Medulla oblongata (tissue), 1 donor: ENCODE data around the gene TBC1D32.
"Not testable (repeated sequence)": the region's sequence is repeated elsewhere in the genome, so short reads cannot be mapped to it uniquely, and the experiment has no call there.

ENCODE experiments used
- DNase-seq: peaks from one replicate; pipeline ENCODE4 v3.0.0-alpha.2; 2015; ENCODE audit errors: extremely low spot score

TBC1D32 gene

DNA sequence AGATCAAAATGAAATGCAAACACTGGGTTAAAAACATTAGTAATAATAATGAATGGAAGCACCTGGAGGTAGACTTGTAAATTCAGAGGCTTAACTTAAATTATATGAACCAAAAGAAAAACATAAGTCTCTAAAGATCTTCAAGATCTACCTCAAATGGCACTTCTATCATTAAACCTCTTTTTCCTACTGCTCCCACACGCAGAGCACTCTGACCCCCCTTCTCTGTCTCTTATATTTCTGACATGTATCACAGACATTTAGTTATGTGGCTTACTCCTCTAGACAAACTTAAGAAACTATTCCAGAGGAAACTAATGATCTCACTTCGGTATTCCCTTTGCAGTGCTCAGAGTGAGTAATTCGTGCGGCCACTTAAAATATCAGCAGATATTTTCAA is 1.1 kb downstream of the TBC1D32 start:
- DNase-seq: no peak

GRCh38 chr6:121330516-121330915 is 3.8 kb downstream of the TBC1D32 start:
- DNase-seq: no peak

DNA sequence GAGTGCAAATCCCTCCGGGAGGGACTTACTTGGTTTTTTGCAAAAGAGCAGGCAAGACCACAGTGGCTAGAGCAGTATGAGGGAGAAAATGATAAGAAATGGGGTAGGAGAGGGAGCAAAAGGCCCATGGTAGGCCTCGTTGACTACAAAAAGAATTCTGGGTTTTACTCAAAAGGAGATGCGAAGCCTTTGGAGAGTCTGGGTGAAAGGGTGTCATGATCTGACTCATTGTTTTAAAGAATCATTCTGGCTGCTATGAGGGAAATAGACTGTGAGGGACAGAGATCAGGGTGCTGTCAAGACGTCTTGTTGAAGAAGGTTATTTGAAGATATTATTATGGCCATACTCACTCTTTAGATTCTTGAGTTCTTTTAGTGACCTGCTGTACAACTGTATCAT is 13.0 kb downstream of the TBC1D32 start:
- DNase-seq: no peak

- DNase-seq: no peak
Observed at GRCh38 chr6:121319603-121320002, 14.7 kb downstream of the TBC1D32 start.

- peak; percentile 32 for DNase-seq
Observed at GRCh38 chr6:121319112-121319553, 15.1 kb downstream of the TBC1D32 start.

DNA sequence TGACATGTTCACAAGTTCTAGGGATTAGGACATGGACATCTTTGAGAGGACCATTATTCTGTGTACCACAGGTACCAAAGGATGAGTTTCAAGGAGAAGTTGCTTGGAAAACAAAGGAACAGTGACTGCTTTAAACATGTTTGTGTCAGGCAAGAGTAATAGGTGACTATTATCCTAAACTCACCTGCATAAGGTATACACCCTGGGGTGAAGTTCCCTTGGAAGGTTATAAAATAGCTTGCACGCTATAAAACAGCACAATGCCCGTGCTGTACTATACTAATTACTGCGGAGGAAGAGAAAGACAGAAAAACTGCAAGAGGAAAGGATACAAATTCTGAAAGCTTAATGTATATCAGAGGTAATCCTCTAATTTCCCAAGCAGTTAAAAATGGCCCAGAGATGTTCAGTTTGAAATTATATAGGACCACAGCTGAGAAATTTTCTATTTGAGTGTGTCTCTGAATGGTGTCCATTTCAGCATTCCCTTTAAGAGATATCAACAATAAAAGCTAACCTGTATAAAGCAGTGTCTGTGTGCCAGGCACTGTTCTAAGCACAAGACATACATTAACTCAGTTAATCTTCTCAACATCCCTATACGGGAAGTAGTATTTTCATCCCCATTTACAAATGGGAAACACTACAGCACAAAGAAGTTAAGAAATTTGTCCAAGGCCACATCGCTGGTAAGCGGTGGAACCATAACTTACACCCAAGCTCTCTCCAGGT is 19.7 kb downstream of the TBC1D32 start:
- DNase-seq: no peak

- not testable (repeated sequence) for DNase-seq
Observed at GRCh38 chr6:121311814-121312213, 22.5 kb downstream of the TBC1D32 start.

DNA sequence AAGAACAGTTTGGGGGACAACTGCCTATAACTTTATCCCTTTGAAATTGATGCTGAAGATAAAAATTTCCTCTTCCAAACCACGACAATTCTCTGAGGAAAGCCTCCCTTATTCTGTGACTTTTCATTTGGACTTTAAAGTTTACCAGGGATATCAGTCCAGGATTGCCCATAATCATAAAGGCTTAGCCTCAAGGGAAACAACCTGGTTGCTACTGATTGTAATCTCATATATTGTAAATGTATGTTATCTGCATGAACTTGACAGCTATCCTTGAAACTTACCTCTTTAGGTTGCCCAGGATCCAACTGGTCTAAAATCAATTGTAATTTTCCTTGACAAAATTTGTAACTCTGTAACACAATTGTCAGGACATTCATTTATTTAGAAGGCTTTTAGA is 23.8 kb downstream of the TBC1D32 start:
- DNase-seq: no peak

DNA sequence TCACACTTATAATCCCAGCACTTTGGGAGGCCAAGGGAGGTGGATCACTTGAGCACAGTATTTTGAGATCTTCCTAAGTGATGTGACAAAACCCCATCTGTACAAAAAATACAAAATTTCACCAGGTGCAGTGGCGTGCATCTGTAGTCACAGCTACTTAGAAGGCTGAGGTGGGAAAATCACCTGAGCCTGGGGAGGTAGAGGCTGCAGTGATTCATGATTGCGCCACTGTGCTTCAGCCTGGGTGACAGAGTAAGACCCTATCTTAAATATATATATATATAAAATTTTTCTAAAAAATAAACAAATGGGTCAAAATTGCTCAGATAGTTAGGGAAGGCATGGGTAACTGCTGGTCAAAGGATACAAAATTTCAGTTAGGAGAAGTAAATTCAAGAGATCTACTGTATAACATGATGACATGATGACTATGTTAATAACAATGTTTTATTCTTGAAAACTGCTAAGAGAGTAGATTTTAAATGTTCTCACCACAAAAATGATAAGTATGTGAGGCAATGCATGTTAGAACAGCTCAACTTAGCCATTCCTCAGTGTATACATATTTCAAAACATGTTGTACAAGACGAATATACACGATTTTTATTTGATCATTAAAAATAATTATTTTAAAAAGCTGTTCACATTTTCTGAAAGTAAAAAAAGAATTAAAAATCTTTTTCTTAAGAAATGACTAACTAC is 24.4 kb downstream of the TBC1D32 start:
- DNase-seq: no peak

DNA sequence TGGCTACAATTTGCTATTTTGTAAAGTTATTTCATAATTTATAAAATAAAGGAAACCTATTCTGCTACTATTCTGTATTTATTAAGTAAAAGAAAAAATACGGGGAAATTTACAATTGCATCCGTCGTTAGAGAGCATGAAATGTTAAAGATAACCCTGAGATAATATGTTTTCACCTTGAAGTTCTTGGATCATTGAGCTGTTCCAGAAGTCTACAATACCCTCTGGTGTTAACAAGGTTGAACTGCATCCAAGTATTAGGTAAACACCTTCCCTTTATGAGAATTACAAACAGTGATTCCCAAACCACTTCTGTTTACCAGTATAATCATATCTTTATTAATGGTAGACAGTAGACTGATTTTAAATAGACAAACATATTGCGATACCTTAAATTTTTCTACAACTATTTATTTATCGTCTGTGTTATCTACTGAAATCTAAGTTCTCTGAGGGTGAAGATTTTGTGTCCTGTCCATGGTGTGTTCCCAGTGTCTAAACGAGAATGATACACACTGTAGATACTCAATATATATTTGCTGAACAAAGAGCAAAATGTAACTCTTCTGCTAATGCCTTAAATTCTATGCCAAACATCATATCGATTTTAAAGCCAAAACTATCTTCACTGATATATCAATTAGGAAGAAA is 28.2 kb downstream of the TBC1D32 start:
- DNase-seq: peak; percentile 13

DNA sequence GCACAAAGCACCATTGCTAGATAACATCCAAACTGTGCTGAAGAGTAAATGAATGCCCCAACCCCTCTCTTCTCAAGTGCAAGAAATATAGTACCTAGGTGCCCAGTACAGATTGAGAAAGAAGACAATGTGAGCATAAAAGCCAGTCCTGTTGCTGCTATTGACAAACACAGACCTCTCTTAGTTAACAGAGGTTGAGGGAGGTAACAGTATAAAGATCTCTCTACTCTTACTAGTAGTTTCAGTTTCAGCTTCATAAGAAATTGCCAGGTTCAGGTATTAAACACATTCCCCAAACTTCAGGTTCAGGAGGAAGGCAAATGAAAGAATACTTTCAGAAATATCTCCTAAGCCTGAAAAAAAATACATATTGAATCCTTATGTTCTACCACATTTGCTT is 31.4 kb downstream of the TBC1D32 start:
- DNase-seq: no peak

DNA sequence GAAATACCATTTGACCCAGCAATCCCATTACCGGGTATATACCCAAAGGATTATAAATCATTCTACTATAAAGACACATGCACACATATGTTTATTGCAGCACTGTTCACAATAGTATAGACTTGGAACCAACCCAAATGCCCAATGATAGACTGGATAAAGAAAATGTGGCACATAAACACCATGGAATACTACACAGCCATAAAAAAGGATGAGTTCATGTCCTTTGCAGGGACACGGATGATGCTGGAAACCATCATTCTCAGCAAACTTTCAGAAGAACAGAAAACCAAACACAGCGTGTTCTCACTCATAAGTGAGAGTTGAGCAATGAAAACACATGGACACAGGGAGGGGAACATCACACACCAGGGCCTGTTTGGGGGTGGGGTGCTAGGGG is 33.1 kb downstream of the TBC1D32 start:
- not testable (repeated sequence) for DNase-seq

DNA sequence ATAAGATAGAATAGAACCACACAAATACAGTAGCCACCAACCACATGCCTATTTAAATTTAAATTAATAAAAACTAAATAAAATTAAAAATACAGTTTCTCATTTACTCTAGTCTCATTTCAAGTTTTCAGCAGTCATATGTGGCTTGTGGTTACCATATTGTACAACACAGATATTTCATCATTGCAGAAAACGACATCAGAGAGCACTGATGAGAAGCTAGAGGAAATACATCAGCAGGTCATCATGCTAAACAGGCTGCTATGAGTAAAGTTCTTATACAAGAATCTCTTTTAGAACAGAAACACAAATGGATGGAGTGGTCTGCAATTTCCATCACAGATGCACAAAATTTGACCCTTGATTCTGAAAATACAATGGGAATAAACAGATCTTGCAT is 36.6 kb downstream of the TBC1D32 start:
- DNase-seq: no peak

- no peak for DNase-seq
Observed at GRCh38 chr6:121285041-121285440, 49.2 kb downstream of the TBC1D32 start.

- no peak for DNase-seq
Observed at GRCh38 chr6:121274666-121275295, 59.5 kb downstream of the TBC1D32 start.

DNA sequence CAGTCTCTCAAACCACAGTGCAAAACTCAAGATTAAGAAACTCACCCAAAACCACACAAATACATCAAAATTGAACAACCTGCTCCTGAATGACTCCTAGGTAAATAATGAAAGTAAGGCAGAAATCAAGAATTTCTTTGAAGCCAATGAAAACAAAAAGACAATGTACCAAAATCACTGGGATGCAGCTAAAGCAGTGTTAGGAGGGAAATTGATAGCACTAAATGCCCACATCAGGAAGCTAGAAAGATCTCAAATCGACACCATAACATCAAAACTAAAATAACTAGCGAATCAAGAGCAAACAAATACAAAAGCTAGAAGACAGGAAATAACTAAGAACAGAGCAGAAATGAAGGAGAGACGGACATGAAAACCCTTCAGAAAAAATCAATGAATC is 70.5 kb downstream of the TBC1D32 start:
- no peak for DNase-seq

- no peak for DNase-seq
Observed at GRCh38 chr6:121260651-121261102, 73.6 kb downstream of the TBC1D32 start.

DNA sequence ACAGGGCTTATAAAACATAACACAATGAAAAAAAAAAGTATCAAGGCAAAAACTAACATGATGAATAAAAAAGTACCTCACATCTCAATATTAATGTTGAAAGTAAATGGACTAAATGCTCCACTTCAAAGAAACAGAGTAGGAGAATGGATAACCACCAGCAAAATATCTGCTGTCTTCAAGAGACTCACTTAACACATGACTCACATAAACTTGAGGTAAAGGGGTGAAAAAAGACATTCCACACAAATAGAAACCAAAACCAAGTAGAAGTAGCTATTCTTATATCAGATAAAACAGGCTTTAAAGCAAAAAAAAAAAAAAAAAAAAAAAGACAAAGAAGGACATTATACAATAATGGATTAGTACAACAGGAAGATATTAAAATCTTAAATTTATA is 86.9 kb downstream of the TBC1D32 start:
- no peak for DNase-seq

GRCh38 chr6:121242386-121242785 is 91.9 kb downstream of the TBC1D32 start:
- no peak for DNase-seq

DNA sequence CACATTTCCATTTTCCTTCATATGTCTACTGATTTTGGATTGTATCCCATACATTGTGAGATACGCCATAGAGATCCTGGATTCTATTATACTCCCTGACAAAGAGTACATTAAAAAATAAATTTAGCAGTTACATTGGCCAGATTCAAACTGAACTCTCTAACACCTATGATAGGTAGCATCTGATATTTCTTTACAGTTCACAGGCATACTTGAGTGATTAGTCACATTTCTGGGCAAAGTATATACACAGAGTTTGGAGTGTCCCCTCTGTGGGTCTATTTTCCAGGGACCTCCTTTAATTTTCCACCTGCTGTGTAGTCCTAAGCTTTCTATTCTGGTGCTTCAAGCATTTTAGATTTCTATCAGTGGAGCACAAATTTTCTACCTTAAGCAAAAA is 96.4 kb downstream of the TBC1D32 start:
- no peak for DNase-seq

GRCh38 chr6:121236984-121237383 is 97.3 kb downstream of the TBC1D32 start:
- DNase-seq: no peak

DNA sequence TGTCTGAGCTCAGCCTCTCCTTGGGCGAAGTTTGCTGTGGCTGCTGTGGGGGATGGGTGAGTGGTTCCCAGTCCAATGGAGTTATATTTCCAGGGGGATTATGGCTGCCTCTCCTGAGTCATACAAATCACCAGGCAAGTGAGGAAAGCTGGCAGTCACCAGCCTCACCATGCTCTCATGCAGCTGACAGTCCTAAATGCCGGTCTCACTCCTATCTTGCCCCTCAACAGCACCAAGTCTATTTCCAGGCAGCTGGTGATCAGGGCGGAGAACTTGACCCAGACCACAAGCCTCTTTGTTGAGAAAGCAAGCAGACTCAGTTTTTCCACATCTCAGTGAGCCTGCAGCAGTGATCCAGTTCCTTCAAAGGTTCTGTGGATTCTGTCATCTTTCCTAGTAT is 98.9 kb downstream of the TBC1D32 start:
- no peak for DNase-seq
